Neural cell (in vitro differentiated cells): Measurements from ENCODE around the gene OTP. TPM values are rescaled to one million over a fixed set of nuclear protein-coding genes. Genes with fewer than 3 reads are reported as not detected.

Source experiments
- H2AFZ ChIP-seq: fragments of 200-600, 300-800 bp; sonication (generic), shearing (Covaris generic); 2 replicates; pipeline ENCODE4 v1.6.0; 2014; ENCODE audit warnings: low read depth, mild to moderate bottlenecking, antibody characterized with exemption, low read length, moderate library complexity
- H3F3A ChIP-seq: fragments of 200-600 bp; shearing (Covaris generic); 2 replicates; pipeline ENCODE4 v1.6.1; 2016; ENCODE audit warnings: mild to moderate bottlenecking, moderate library complexity, mixed read lengths, antibody characterized with exemption, low read length; ENCODE audit not compliant: insufficient read depth, poor library complexity, severe bottlenecking
- H3K27ac ChIP-seq: fragments of 200-600, 300-800 bp; sonication (generic), shearing (Covaris generic); 2 replicates; pipeline ENCODE4 v1.5.1; 2014; ENCODE audit warnings: mild to moderate bottlenecking, low read length, moderate library complexity
- H3K27me3 ChIP-seq: fragments of 300-800, 200-600 bp; sonication (generic), shearing (Covaris generic); 2 replicates; pipeline ENCODE4 v1.6.0; 2014; ENCODE audit warnings: mild to moderate bottlenecking, low read depth, low read length, moderate library complexity; ENCODE audit not compliant: insufficient read depth
- H3K36me3 ChIP-seq: fragments of 300-800, 200-600 bp; sonication (generic), shearing (Covaris generic); 2 replicates; pipeline ENCODE4 v1.5.1; 2014; ENCODE audit warnings: mild to moderate bottlenecking, antibody characterized with exemption, low read length, moderate library complexity; ENCODE audit not compliant: insufficient read depth
- H3K4me2 ChIP-seq: fragments of 300-800, 200-600 bp; sonication (generic), shearing (Covaris generic); 2 replicates; pipeline ENCODE4 v1.6.0; 2014; ENCODE audit warnings: mild to moderate bottlenecking, low read length
- H3K4me3 ChIP-seq: fragments of 300-800, 200-600 bp; sonication (generic), shearing (Covaris generic); 2 replicates; pipeline ENCODE4 v1.5.1; 2014; ENCODE audit warnings: mild to moderate bottlenecking, low read length, moderate library complexity
- H3K79me2 ChIP-seq: fragments of 200-600 bp; shearing (Covaris generic); replicated peaks from 2 replicates; pipeline ENCODE4 v1.6.0; 2014; ENCODE audit warnings: mild to moderate bottlenecking, low read length, moderate library complexity; ENCODE audit not compliant: insufficient read depth
- H3K9ac ChIP-seq: fragments of 300-800, 200-600 bp; sonication (generic), shearing (Covaris generic); 2 replicates; pipeline ENCODE4 v1.6.1; 2016; ENCODE audit warnings: mild to moderate bottlenecking, low read length, mixed read lengths
- H3K9me2 ChIP-seq: fragments of 200-600 bp; shearing (Covaris generic); 2 replicates; pipeline ENCODE4 v1.6.1; 2016; ENCODE audit warnings: mild to moderate bottlenecking, low read length, mixed read lengths; ENCODE audit not compliant: insufficient read depth
- H3K9me3 ChIP-seq: fragments of 200-600, 300-800 bp; sonication (generic), shearing (Covaris generic); 2 replicates; pipeline ENCODE4 v1.6.1; 2016; ENCODE audit warnings: mild to moderate bottlenecking, mixed run types, low read length, moderate library complexity, mixed read lengths
- H4K20me1 ChIP-seq: fragments of 200-600 bp; shearing (Covaris generic); 2 replicates; pipeline ENCODE4 v1.6.1; 2016; ENCODE audit warnings: mild to moderate bottlenecking, mixed run types; ENCODE audit not compliant: insufficient read depth
- CTCF ChIP-seq: fragments of 450-650 bp; IDR thresholded peaks from 2 replicates; pipeline ENCODE4 v1.5.1; 2014; ENCODE audit warnings: antibody characterized with exemption, mild to moderate bottlenecking, moderate library complexity; ENCODE audit not compliant: poor library complexity, severe bottlenecking
- EP300 ChIP-seq: fragments of 450-650 bp; conservative IDR thresholded peaks from 2 replicates; pipeline ENCODE4 v1.6.1; 2014; ENCODE audit warnings: antibody characterized with exemption, mild to moderate bottlenecking, moderate library complexity; ENCODE audit not compliant: poor library complexity, severe bottlenecking
- EZH2 ChIP-seq: fragments of 200-600, 300-800 bp; shearing (Covaris generic), sonication (generic); IDR thresholded peaks from 2 replicates; pipeline ENCODE4 v1.6.1; 2014; ENCODE audit warnings: antibody characterized with exemption, low read length, borderline replicate concordance, mild to moderate bottlenecking; ENCODE audit not compliant: insufficient read depth, poor library complexity, severe bottlenecking
- MXI1 ChIP-seq: fragments of 450-650 bp; conservative IDR thresholded peaks from 2 replicates; pipeline ENCODE4 v1.6.1; 2014; ENCODE audit warnings: antibody characterized with exemption, mild to moderate bottlenecking; ENCODE audit not compliant: poor library complexity, severe bottlenecking
- POLR2AphosphoS5 ChIP-seq: IDR thresholded peaks from 2 replicates; pipeline ENCODE4 v1.6.1; 2012
- RAD21 ChIP-seq: fragments of 450-650 bp; conservative IDR thresholded peaks from 2 replicates; pipeline ENCODE4 v1.6.1; 2014; ENCODE audit warnings: antibody characterized with exemption, mild to moderate bottlenecking, moderate library complexity
- SMC3 ChIP-seq: fragments of 450-650 bp; conservative IDR thresholded peaks from 2 replicates; pipeline ENCODE4 v1.6.1; 2014; ENCODE audit warnings: antibody characterized with exemption, mild to moderate bottlenecking, moderate library complexity; ENCODE audit not compliant: poor library complexity
- TAF1 ChIP-seq: IDR thresholded peaks from 2 replicates; pipeline ENCODE4 v1.6.1; 2012; ENCODE audit warnings: low read depth
- polyA plus RNA-seq: library from polyadenylated mRNA; depleted of rRNA; stranded (reverse); fragments of >200 nt; gene quantifications from 2 replicates; pipeline ENCODE4 v1.2.3, GENCODE V29; 2014
- TF ChIP-seq, protein P1 (sequence below): IDR thresholded peaks from 2 replicates; pipeline ENCODE4 v1.6.1; 2012; ENCODE audit warnings: borderline replicate concordance

The OTP gene
- polyA plus RNA-seq, 1 donor from 2014 or later: not detected

DNA sequence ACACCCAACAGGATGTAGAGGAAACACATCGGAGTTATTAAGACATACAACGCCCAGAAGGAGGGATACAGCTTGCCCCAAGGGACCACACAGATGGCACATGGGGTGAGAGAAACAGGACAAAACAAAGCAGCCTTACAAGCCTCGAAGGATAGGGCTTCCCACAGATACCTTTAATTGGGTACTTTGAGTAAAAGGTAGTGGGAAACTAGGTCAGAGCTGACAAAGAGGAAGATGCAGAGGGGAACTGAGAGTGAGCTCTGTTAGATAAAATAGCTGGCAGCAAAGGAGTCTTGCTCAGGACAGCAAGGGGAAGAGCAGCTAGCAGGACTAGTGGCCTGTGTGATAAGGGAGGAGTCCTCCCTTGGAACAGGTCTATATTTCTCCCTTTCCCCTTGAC is 48.2 kb downstream of the OTP start:
- Histone ChIP-seq H3K27ac (no peak overlapping the region), H3K4me2 (no peak overlapping the region), H4K20me1 (no peaks in the 10 kb centered on the region), H3K36me3 (no peaks in the 10 kb centered on the region), H3F3A (no peaks in the 10 kb centered on the region), H3K9ac (no peak overlapping the region), H3K9me3 (no peaks in the 10 kb centered on the region), H3K27me3 (no peaks in the 10 kb centered on the region), H3K9me2 (no peaks in the 10 kb centered on the region), H3K4me3 (no peak overlapping the region), H2AFZ (no peak overlapping the region), H3K79me2 (no peaks in the 10 kb centered on the region)
- TF ChIP-seq RAD21 (no peak), MXI1 (no peak), TAF1 (no peak), EZH2 (no peak), POLR2AphosphoS5 (no peak)
- TF ChIP-seq, protein P1, sequence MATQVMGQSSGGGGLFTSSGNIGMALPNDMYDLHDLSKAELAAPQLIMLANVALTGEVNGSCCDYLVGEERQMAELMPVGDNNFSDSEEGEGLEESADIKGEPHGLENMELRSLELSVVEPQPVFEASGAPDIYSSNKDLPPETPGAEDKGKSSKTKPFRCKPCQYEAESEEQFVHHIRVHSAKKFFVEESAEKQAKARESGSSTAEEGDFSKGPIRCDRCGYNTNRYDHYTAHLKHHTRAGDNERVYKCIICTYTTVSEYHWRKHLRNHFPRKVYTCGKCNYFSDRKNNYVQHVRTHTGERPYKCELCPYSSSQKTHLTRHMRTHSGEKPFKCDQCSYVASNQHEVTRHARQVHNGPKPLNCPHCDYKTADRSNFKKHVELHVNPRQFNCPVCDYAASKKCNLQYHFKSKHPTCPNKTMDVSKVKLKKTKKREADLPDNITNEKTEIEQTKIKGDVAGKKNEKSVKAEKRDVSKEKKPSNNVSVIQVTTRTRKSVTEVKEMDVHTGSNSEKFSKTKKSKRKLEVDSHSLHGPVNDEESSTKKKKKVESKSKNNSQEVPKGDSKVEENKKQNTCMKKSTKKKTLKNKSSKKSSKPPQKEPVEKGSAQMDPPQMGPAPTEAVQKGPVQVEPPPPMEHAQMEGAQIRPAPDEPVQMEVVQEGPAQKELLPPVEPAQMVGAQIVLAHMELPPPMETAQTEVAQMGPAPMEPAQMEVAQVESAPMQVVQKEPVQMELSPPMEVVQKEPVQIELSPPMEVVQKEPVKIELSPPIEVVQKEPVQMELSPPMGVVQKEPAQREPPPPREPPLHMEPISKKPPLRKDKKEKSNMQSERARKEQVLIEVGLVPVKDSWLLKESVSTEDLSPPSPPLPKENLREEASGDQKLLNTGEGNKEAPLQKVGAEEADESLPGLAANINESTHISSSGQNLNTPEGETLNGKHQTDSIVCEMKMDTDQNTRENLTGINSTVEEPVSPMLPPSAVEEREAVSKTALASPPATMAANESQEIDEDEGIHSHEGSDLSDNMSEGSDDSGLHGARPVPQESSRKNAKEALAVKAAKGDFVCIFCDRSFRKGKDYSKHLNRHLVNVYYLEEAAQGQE: no peak

- no peaks in the 10 kb centered on the region for H3K9me3 ChIP-seq
- H4K20me1 ChIP-seq: no peaks in the 10 kb centered on the region
- no peaks in the 10 kb centered on the region for H3K9me2 ChIP-seq
- no peak overlapping the region for H2AFZ ChIP-seq
- no peak overlapping the region for H3K4me3 ChIP-seq
- H3K36me3 ChIP-seq: no peaks in the 10 kb centered on the region
- no peaks in the 10 kb centered on the region for H3F3A ChIP-seq
- no peak overlapping the region for H3K27ac ChIP-seq
- no peak for TF ChIP-seq TAF1
- no peak for TF ChIP-seq EZH2
- TF ChIP-seq MXI1: no peak
- no peak for TF ChIP-seq RAD21
- no peak for TF ChIP-seq EP300
- TF ChIP-seq, protein P1: no peak
- no peak for TF ChIP-seq CTCF
- no peak for TF ChIP-seq SMC3
- TF ChIP-seq POLR2AphosphoS5: no peak
- no peaks in the 10 kb centered on the region for H3K27me3 ChIP-seq
- H3K4me2 ChIP-seq: no peak overlapping the region
- H3K9ac ChIP-seq: no peak overlapping the region
- no peaks in the 10 kb centered on the region for H3K79me2 ChIP-seq
These were observed 50.3 kb downstream of the OTP start for GRCh38 chr5:77588175-77588574.
